GM19099 (cell line): ENCODE measurements around the gene ASPG.

Experiments
- POLR2A ChIP-seq: IDR thresholded peaks from 3 replicates; pipeline ENCODE4 v1.6.1; 2011; ENCODE audit warnings: low read depth; ENCODE audit not compliant: insufficient read length; ENCODE audit errors: extremely low read depth

ASPG gene

DNA sequence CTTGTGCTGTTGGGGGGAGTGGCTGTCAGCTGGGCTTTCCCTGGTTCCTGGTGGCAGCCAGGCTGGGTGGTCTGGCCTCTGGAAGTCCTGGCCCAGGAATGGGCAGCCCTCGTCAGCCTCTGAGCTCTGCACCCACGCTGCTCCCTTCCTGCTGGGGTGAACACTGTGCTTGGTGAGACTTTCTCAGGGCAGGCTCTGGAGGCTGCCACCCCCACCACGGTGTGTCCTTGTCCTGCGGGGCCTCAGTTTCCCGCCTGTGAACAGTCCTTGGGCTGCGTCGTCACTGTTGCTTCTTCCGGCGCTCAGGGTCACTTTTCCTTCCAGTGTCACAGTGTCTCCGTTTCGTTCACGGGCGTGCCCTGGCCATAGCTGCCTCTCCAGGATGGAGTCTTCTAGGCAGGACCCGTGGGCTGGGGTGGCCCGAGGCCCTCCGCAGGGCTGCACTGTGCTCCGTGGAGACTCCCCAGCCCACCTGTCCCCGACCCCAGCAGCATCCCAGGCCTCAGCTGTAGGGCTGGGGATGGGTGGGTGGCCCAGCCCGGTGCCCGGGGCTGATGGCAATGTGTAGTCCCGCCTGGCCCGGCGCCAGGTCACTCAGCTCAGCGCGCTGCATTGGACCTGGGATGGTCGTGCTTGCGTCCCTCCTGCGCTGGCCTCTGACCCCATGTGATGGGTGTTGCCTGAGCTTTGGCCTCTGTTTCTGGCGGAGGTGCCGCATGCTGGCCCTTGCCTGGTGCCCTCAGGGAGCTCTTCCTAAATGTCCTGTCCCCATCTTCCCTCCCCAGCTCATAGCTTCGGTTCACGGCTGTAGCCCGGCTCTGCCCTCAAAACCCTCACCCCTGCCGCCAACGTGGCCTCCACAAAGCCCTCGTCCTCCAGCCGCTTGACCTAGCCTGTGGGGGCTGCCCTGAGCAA, 59.7 kb downstream of the ASPG start:
- no peak for TF ChIP-seq POLR2A

DNA sequence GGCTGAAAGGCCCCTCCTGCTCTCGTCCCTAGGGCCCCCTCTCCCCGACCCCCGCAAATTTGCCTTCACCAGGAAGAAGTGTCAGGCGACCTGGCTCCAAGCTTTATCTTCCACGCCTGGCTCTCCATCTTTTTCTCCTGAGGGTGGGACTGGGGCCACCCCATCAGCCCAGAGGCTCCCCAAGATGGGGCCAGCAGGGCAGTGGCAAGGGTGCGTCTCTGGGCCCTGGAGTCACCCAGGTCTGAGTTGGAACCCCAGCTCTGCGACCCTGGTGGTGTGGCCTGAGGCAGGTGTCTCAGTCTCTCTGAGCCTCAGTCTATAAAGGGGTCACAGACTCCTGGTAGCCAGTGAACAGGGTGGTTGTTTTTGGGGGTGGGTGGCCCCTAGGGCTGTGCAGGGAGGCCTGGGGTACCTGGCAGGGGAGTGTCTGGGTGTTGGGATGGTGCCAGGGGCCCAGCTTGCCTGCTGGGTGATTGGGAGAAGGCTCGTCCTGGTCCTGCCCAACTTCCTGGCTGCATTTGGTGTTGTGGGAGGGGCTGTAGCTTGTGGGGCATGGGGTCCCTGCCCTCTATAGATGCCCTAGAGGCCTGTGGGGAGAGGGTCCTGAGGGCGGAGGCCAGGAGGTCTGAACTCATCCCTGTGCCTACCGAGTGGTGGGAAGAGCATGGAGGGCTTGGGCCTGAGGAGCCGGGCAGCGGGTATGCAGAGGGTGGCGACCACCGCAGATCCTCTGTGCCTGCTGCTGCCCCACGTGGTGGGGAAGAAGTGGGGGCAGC, 60.5 kb downstream of the ASPG start:
- no peak for TF ChIP-seq POLR2A

DNA sequence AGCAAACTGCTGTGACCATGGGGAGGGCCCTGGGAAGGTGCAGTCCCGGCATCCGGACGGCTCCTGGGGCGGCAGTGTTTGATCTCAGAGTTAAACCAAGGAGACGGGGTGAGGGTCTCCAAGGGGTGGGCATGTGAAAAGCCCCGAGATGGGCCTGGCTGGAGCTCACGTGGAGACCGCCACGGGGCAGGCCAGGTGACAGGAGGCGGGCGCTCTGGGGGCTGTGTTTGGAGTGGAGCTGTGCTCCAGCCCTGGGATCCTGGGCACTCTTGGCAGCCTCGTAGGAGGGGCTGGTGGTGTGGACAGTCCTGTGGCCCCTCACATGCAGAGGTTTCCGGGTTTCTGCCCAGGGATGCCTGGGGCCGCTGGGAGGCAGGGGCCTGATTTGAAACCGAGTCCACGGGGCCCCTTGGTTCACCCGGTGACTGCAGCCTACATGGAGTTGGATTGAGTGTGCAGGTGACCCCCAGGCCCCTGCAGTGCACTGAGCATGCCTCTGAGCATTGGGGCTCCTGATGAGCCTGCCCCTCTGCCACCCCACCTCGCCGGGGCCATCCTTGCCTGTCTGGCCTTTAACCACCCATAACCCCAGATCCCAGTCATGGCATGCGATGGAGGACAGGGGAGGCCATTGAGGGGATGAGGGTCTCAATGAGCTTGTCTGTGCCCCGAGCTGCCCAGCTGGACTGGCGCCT, 61.3 kb downstream of the ASPG start:
- no peak for TF ChIP-seq POLR2A

DNA sequence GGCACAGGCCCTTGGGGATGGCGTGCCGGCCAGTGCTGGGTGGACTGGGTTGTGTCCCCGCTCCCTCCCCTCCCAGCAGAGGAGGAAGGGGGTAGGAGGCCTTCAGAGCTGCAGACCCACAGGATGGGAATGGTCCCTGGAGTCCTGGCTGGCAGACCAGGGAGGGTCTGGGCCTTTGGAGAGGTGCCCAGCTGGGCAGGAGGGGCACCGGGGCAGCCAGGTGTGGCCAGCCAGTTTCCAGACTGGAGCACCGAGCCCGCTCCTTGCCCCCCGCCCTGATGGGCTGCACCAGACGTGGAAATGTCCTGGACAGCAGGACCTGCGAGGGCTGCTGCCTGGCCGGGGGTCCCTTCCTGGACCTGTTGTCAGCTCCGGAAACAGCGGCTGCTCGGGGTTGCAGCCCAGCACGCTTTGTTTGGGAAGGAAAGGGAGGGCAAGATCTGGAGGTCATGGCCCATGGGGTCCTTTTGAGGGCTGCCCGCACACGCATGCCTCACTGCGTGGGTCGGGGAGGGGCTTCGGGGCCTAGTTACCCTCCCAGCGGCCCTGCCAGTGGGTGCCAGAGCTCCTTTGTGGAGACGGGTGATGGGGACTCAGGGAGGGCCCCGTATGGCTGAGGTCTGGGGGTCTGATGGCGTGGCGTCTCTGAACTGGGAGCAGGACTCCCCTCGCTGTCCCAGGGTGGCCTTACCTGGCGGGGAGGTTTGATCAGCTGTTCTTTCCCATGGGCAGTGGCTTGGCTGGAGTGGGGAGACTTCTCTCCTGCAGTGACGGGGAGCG, 62.0 kb downstream of the ASPG start:
- no peak for TF ChIP-seq POLR2A

DNA sequence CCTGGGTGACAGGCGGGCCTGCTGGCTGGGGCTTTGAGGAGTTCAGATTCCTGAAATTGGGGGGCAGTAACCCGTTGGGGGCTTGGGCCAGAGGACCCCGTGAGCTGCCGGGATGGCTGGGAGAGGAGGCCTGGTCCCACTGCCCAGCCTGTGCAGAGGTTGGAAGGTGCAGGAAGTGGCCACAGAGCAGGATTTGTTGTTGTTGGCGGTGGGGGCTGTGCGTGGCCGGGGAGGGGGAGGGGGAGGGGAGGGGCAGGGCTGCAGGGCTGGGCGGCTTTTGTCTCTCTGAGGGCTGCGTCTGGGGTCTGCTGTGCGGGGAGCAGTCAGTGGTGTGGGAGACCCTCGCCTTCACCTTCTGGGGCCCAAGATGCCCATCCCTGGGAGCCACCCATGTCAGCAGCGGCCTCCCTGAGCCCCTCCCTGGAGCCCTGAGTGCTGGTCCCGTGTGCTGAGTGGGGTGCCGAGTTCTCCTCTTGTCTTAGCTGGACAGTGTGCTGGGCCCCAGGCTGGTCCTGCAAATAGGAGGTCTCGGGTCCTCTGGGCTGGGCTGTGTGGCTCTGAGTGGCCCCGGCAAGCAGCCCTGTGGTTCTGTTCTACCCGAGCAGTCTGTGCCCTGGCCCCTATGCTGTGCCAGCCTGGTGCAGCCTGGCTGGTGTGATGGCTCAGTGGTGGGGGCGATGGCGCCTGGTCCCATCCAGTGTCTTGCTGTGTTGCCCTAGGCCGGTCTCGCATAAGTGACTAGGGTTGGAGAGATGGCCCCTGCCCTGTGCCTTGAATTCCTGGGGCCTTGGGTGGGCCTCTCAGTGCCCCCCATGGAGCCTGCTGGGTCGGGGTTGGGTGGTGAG, 63.2 kb downstream of the ASPG start:
- TF ChIP-seq POLR2A = no peak

DNA sequence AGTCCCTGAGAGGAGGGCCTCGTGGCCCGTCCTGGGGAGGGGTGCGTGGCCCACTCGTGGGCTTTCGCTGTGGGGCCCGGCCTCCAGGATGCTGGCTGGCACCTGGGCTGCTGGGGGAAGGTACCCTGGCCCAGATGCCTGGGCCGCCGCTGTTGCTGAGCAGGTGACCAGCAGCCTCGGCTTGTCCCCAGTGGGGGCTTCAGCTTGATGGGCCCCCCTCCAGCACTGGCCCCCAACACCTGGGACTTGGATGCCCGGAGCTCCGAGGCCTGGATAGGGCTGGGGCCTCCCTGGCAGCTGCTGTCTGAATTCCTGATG, 63.7 kb downstream of the ASPG start:
- no peak for TF ChIP-seq POLR2A

DNA sequence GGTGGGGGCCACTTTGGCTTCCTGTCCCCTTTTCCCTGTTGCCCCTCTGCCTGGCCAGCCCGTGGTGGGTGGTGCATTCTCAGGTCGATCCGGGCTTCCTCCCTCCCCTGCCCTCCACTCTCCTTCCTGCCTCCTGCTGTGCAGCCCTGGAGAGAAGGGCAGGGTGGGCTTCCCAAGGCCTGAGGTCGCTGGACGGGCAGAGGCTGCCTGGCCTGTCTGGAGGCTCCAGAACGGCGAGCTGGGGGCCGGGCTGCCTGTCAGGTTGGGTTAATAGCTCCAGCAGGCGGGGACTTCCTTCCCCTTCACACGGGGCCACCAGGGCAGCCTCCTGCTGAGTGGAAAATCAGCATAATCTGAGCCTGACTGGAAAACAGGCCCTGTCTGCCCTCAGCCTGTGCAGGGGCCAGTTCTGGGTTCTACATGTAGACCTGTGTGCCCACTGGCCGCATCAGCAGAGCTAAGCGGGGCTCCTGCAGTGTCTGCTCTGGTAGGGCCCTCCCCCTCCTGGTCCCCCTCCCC, 64.2 kb downstream of the ASPG start:
- no peak for TF ChIP-seq POLR2A

DNA sequence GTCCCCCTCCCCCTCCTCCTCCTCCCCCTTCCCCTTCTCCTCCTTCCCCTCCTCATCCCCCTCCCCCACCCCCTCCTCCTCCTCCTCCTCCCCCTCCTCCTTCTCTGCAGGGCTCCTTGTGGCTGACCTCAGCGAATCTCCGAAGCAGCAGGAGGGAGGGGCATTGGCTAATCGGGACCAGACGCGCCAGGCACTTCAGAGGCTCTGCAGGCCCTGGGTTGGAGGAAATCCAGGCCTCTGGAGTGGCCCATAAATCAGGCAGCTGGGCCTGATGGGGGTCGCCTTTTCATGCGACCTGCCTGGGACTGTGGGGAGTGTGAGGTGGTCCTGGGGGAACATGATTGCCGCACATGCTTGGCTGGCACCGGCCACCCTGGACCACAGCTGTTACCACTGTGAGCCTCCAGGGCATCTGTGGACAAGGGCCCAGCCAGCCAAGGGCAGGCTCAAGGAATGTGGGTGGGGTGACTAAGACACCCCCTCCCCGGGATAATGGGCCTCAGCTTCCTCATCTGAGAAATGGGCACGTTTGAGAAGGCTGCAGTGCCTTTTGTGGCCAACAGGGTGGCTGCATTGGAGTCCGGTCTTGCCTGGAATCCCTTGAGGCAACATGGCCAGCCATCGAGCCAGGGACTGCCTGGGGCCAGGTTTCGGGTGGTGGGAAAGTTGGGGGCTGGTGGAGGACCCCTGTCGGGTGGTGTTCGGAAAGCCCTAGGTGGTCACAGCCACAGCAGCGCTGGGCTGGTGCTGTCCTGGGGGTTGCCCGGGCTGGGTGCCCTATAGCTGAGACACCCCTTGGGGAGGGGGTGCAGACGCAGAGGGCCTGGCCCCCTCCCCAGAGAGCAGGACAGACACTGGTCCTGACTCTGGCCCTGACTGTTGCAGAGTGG, 64.9 kb downstream of the ASPG start:
- no peak for TF ChIP-seq POLR2A

DNA sequence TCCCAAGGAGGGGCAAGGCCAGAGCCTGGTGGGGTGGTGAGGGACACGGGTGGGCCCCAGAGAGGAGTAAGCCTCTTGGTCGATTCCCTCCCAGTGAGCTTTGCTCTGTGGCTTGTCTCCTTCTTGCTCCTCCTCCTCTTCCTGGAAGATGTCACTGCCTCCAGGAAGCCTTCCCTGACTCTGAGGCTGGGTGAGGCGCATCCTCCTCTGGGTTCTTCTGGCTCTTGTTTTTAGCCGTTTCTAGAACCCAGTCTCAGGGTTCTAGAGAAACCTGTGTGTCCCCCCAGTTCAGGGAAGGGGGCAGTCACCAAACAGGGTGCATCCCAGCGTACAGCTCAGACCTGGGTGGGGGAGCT, 65.5 kb downstream of the ASPG start:
- TF ChIP-seq POLR2A = no peak

DNA sequence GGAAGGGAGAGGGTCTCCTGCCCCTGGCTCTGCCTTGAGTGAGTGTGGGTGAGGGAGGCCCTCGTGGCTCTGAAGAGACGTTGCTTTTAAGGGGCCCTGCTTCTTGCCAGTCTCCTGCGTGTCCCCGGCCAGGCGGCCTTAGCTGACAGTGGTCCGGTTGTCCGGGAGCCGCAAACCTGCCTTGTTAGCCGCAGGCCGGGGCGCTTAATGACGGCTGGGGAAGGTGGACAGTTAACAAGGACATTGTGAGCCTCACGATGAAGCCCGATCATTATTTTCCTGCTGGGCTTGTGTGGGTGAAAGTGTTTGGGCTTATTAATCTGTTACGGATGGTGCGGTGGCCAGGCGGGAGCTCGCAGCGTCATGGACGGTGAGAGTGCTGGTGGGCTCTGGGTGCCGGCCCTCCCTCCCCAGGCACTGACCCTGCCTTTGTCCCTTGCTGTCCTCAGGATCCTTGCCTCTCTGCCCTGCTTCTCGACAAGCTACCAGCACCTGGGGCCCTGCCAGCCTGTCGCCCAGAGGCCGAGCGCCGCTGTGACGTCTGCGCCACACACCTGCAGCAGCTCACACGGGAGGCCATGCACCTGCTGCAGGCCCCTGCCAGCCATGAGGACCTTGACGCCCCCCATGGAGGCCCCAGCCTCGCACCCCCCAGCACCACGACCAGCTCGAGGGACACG, 66.2 kb downstream of the ASPG start:
- no peak for TF ChIP-seq POLR2A

DNA sequence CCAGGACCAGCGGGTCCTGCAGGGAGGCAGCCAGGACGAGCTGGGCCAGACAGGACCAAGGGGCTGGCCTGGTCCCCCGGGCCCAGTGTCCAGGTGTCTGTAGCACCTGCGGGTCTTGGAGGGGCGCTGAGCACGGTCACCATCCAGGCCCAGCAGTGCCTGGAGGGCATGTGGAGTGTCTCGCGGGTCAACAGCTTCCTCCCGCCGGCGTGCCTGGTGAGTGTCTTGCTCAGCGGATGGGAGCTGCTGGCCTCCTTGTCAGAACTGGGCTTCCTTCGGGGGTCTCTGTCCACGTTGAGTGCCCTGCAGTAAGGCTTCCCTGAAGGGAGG, 66.7 kb downstream of the ASPG start:
- no peak for TF ChIP-seq POLR2A

DNA sequence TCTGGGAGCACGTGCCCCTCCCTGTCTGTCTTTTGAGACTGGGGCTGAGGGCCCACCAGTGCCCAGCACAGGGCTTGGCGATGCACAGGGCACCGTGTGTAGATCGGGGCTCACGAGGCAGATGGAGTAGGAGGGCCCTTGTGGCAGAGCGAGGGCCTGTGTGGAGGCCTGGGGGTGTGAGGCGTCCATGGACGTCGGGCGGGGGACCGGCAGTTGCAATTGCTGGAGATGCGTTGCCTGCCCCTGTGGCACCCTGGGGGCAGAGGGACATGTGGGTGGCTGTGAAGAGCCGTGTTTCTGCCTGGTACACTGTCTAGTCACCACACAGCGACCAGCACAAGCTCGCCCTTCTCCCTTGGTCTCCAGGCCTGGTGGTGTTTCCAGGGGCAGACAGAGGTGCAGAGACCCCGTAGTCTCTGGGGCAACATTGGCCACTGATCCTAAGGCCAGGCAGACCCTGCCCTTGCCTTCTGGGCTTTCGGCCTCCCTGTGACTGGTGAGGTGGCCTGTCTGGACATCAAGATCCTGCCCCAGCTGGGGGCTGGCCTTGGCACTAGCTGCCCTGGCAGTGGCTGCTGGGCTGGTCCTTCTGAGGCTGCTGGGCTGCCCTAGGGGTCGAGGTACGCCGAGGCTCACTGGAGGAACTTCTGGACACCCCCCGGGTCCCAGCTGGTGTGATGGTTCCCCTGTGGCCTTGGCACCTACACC, 67.3 kb downstream of the ASPG start:
- no peak for TF ChIP-seq POLR2A
